Measurements from ENCODE around the gene HSPB8.

The HSPB8 gene

DNA sequence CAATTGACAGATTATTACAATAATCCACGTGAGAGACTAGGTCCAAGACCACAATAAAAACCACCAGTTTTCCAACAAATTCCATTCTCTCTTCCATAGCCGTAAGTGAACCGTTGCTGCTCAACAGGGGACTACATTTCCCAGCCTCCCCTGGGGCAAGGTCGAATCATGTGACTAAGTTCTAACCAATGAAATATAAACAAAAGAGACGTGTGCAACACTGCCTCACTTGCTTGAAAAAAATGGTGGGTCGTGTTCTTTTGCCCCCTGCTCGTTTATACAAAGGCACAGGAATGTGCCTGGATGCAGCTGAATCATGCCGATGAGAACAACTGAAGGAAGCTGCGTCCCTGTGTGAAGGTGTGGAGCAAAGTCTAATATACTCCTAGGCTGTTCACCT is 51.1 kb downstream of the HSPB8 start:
- no peaks in the 10 kb centered on the region for H4K20me1 ChIP-seq (ENCODE audit: insufficient read depth)
- H3K27ac ChIP-seq = no peak overlapping the region
- TF ChIP-seq, protein P1, sequence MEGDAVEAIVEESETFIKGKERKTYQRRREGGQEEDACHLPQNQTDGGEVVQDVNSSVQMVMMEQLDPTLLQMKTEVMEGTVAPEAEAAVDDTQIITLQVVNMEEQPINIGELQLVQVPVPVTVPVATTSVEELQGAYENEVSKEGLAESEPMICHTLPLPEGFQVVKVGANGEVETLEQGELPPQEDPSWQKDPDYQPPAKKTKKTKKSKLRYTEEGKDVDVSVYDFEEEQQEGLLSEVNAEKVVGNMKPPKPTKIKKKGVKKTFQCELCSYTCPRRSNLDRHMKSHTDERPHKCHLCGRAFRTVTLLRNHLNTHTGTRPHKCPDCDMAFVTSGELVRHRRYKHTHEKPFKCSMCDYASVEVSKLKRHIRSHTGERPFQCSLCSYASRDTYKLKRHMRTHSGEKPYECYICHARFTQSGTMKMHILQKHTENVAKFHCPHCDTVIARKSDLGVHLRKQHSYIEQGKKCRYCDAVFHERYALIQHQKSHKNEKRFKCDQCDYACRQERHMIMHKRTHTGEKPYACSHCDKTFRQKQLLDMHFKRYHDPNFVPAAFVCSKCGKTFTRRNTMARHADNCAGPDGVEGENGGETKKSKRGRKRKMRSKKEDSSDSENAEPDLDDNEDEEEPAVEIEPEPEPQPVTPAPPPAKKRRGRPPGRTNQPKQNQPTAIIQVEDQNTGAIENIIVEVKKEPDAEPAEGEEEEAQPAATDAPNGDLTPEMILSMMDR (conservative IDR thresholded peaks at IDR 0.05; ENCODE audit: low read depth, low read length) = no peak
- no peaks in the 10 kb centered on the region for H3K27me3 ChIP-seq (ENCODE audit: insufficient read depth, low read depth)
- H3K79me2 ChIP-seq (ENCODE audit: insufficient read depth, low read depth) = no peaks in the 10 kb centered on the region
- no peak overlapping the region for H3K4me3 ChIP-seq (IDR thresholded peaks at IDR 0.05; ENCODE audit: insufficient read depth, low read depth, low read length)
- no peaks in the 10 kb centered on the region for H3K36me3 ChIP-seq (ENCODE audit: insufficient read depth)
- H2AFZ ChIP-seq (ENCODE audit: low read depth) = no peak overlapping the region
- H3K4me1 ChIP-seq (ENCODE audit: low read depth, poor library complexity, severe bottlenecking) = no peaks in the 10 kb centered on the region
- H3K9ac ChIP-seq = no peak overlapping the region
- no peak overlapping the region for H3K4me2 ChIP-seq

DNA sequence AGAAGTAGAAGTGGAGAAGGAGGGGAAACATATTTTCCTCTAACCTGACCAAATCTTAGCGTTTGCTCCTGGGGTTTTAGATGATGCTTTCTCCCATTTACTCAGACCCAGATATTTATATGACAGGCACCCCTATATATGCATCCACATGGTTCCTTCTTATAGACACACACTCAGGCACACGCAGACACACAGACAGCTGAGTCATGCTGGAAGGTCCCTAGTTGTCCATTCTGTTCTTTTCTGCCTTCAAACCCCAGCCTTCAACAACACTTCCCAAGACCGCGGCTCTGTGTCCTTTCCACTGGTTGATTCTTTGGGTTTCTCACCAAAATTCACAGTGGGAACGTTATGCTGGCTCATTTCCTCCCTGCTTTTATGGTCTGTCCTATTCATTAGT is 52.1 kb downstream of the HSPB8 start:
- TF ChIP-seq, protein P1 (conservative IDR thresholded peaks at IDR 0.05; ENCODE audit: low read depth, low read length) = no peak
- Histone ChIP-seq H4K20me1 (ENCODE audit: insufficient read depth) (no peaks in the 10 kb centered on the region), H3K79me2 (ENCODE audit: insufficient read depth, low read depth) (no peaks in the 10 kb centered on the region), H3K27ac (no peak overlapping the region), H2AFZ (ENCODE audit: low read depth) (no peak overlapping the region), H3K4me3 (IDR thresholded peaks at IDR 0.05; ENCODE audit: insufficient read depth, low read depth, low read length) (no peak overlapping the region), H3K36me3 (ENCODE audit: insufficient read depth) (no peaks in the 10 kb centered on the region), H3K27me3 (ENCODE audit: insufficient read depth, low read depth) (no peaks in the 10 kb centered on the region), H3K9ac (no peak overlapping the region), H3K4me2 (no peak overlapping the region), H3K4me1 (ENCODE audit: low read depth, poor library complexity, severe bottlenecking) (no peaks in the 10 kb centered on the region)

DNA sequence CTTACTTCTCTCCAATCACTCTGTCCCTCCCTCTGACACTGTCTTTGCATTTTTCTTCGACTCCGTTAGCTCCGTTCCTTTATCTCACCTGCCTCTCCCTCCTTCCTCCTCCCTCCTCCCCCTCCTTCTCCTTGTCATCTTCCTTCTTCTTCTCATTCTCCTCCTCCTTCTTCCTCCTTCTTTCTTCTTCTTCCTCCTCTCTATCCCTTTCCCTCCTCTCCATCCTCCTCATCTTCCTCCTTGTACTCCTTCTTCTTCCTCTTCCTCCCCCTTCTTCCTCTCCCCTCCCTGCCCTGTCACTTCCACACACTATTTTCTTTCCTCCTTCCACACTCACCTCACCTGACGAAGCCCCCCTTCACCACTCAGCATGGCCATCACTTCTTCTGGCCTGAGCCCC is 53.0 kb downstream of the HSPB8 start:
- Histone ChIP-seq H4K20me1 (ENCODE audit: insufficient read depth) (no peaks in the 10 kb centered on the region), H3K27me3 (ENCODE audit: insufficient read depth, low read depth) (no peaks in the 10 kb centered on the region), H3K36me3 (ENCODE audit: insufficient read depth) (no peaks in the 10 kb centered on the region), H3K4me2 (no peak overlapping the region), H3K4me1 (ENCODE audit: low read depth, poor library complexity, severe bottlenecking) (no peaks in the 10 kb centered on the region), H3K27ac (no peak overlapping the region), H3K4me3 (IDR thresholded peaks at IDR 0.05; ENCODE audit: insufficient read depth, low read depth, low read length) (no peak overlapping the region), H3K79me2 (ENCODE audit: insufficient read depth, low read depth) (no peaks in the 10 kb centered on the region), H2AFZ (ENCODE audit: low read depth) (no peak overlapping the region), H3K9ac (no peak overlapping the region)
- TF ChIP-seq, protein P1 (conservative IDR thresholded peaks at IDR 0.05; ENCODE audit: low read depth, low read length) = no peak

DNA sequence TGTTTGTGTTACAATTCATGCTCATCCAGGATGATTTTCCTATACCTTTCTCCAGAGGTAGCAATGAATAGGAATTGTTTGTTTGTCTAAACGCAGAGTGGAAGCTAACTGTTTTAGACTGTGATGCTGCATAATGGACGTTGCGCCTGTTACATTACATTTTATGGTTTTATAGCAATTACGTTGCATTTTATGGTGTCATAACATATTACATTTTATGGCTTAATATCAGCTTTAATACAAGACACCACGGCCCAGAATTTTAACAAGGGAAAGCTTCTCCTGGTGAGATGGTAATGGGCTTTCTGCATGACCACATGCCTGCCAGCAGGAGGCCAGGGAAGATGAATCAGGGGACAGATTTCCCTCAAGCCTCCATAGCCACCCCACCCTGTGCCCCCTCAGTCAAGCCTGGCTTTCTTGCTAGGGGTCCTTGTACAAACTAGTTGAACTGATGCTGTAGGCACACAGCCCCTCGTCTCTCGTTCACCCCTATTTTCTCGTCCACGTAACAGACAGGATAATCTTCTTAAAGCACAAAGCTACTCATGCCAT is 56.5 kb downstream of the HSPB8 start:
- no peaks in the 10 kb centered on the region for H3K36me3 ChIP-seq (ENCODE audit: insufficient read depth)
- no peaks in the 10 kb centered on the region for H3K27me3 ChIP-seq (ENCODE audit: insufficient read depth, low read depth)
- no peaks in the 10 kb centered on the region for H3K4me1 ChIP-seq (ENCODE audit: low read depth, poor library complexity, severe bottlenecking)
- TF ChIP-seq, protein P1 (conservative IDR thresholded peaks at IDR 0.05; ENCODE audit: low read depth, low read length) = no peak
- H3K27ac ChIP-seq = no peak overlapping the region
- no peaks in the 10 kb centered on the region for H4K20me1 ChIP-seq (ENCODE audit: insufficient read depth)
- H2AFZ ChIP-seq (ENCODE audit: low read depth) = no peak overlapping the region
- no peak overlapping the region for H3K9ac ChIP-seq
- H3K79me2 ChIP-seq (ENCODE audit: insufficient read depth, low read depth) = no peaks in the 10 kb centered on the region
- H3K4me2 ChIP-seq = no peak overlapping the region
- no peak overlapping the region for H3K4me3 ChIP-seq (IDR thresholded peaks at IDR 0.05; ENCODE audit: insufficient read depth, low read depth, low read length)

Measured in KMS-11 (cell line).